Panc1 (cell line): ENCODE results near the gene CEP57. TPM values are rescaled to one million over a fixed set of nuclear protein-coding genes. Genes with fewer than 3 reads are reported as not detected.

Experiments used
- ATAC-seq: fragments of 200-7000 bp; cut with Tn5 transposase; 2 replicates; pipeline ENCODE4 v1.9.1; 2020; ENCODE audit warnings: mild to moderate bottlenecking, moderate library complexity
- BruUV-seq: library from RNA; stranded (reverse); fragments of 400-500 nt; replicated peaks from 2 replicates; lab custom pipeline; 2021; lab: Mats Ljungman, UMichigan
- CTCF ChIA-PET: fragments of 300-600 bp; sonication (Branson Sonifier 250); formaldehyde crosslinking; loops from one replicate; lab custom pipeline; 2022; ENCODE audit warnings: antibody characterized with exemption; lab: Charles Lee
- POLR2A ChIA-PET: fragments of 300-600 bp; sonication (Branson Sonifier 250); formaldehyde crosslinking; loops from one replicate; lab custom pipeline; 2022; ENCODE audit warnings: antibody characterized with exemption; lab: Charles Lee
- DNase-seq: peaks from one replicate; pipeline ENCODE4 v3.0.0-alpha.2; 2010; ENCODE audit warnings: low read depth, low spot score
- H3K27ac ChIP-seq: 2 replicates; pipeline ENCODE4 v1.5.1; 2011; ENCODE audit warnings: mild to moderate bottlenecking, low read length, inconsistent platforms
- H3K27me3 ChIP-seq: fragments of 200-500 bp; sonication (Bioruptor generic); 2 replicates; pipeline ENCODE4 v1.6.0; 2014; ENCODE audit warnings: low read length, inconsistent platforms; ENCODE audit not compliant: control insufficient read depth, insufficient read depth
- H3K36me3 ChIP-seq: fragments of 200-500 bp; sonication (Bioruptor generic); 2 replicates; pipeline ENCODE4 v1.5.1; 2014; ENCODE audit warnings: inconsistent platforms, mild to moderate bottlenecking, low read length, moderate library complexity; ENCODE audit not compliant: control insufficient read depth, insufficient read depth
- H3K4me1 ChIP-seq: 2 replicates; pipeline ENCODE4 v1.5.1; 2011; ENCODE audit warnings: inconsistent platforms, mild to moderate bottlenecking, low read length, moderate library complexity; ENCODE audit not compliant: control insufficient read depth, insufficient read depth
- H3K4me3 ChIP-seq, 2 experiments: 2 replicates each; pipeline ENCODE4 v1.5.1; 2011 to 2012; ENCODE audit warnings: low read depth in 2 of 2, low read length in 2 of 2, mild to moderate bottlenecking in 2 of 2, inconsistent platforms in 1 of 2, moderate library complexity in 1 of 2
- H3K9me3 ChIP-seq: fragments of 200-500 bp; sonication (Bioruptor generic); 2 replicates; pipeline ENCODE4 v1.5.1; 2014; ENCODE audit warnings: low read depth, mild to moderate bottlenecking, inconsistent platforms, low read length, moderate library complexity; ENCODE audit not compliant: control insufficient read depth, insufficient read depth
- CTCF ChIP-seq: fragments of 450-650 bp; IDR thresholded peaks from 2 replicates; pipeline ENCODE4 v1.5.1; 2017; ENCODE audit warnings: mild to moderate bottlenecking
- POLR2AphosphoS5 ChIP-seq: IDR thresholded peaks from 2 replicates; pipeline ENCODE4 v1.6.1; 2012; ENCODE audit warnings: mild to moderate bottlenecking, low read depth, low read length, moderate library complexity
- REST ChIP-seq, 2 experiments: IDR thresholded peaks; 2 replicates each; pipeline ENCODE4 v1.6.1; 2011 to 2012; ENCODE audit warnings: low read depth in 2 of 2, control low read depth in 1 of 2, low read length in 1 of 2, mild to moderate bottlenecking in 1 of 2, moderate library complexity in 1 of 2; ENCODE audit not compliant: insufficient read depth in 1 of 2
- SIN3A ChIP-seq: IDR thresholded peaks from 2 replicates; pipeline ENCODE4 v1.6.1; 2012; ENCODE audit warnings: low read depth, mild to moderate bottlenecking, low read length, moderate library complexity, borderline replicate concordance; ENCODE audit not compliant: insufficient read depth
- TCF7L2 ChIP-seq: IDR thresholded peaks from 2 replicates; pipeline ENCODE4 v1.6.1; 2011; ENCODE audit warnings: mild to moderate bottlenecking, low read depth, low read length, inconsistent platforms
- in situ Hi-C: cut with HindIII; loops from 2 replicates; pipeline ENCODE4 v1.10.0; 2016; ENCODE audit warnings: low sequenced_read_pairs, low pct_unique_long_range_greater_than_20kb
- intact Hi-C: fragments of 100-400 bp; cut with micrococcal nuclease; formaldehyde crosslinking; loops from one replicate; pipeline ENCODE4 v1.10.0; 2022; ENCODE audit not compliant: unreplicated experiment
- total RNA-seq: library from RNA; stranded (reverse); gene quantifications from one replicate; pipeline ENCODE4 v1.2.1, GENCODE V29; 2021; ENCODE audit not compliant: unreplicated experiment

The CEP57 gene
- total RNA-seq, 1 experiment from 2014 or later, result 50.3 TPM

- H3K27me3 ChIP-seq, result no peaks in the 10 kb centered on the region
- no peaks in the 10 kb centered on the region for H3K9me3 ChIP-seq
- CTCF ChIA-PET, result no interaction called here
- no TSS peak for BruUV-seq
- intact Hi-C loops (no loop called here), in situ Hi-C loops (no loop called here)
- POLR2A ChIA-PET, result no interaction called here
- H3K4me3 ChIP-seq, result no peak overlapping the region
- ATAC-seq, result no peak
- peaks cover 2% of the 10 kb centered on the region; the same call in 1 of the 2 replicates for H3K4me1 ChIP-seq
- H3K27ac ChIP-seq, result no peak overlapping the region
- H3K36me3 ChIP-seq, result peaks cover 5% of the 10 kb centered on the region; the same call in 1 of the 2 replicates
- no peak for DNase-seq
- TF ChIP-seq POLR2AphosphoS5, result no peak
- no peak for TF ChIP-seq TCF7L2
- TF ChIP-seq REST (IDR thresholded peaks at IDR 0.05; ENCODE audit: insufficient read depth in 1 of 2, low read depth in 2 of 2, low read length in 1 of 2), result no peak
- TF ChIP-seq SIN3A, result no peak
- no peak for TF ChIP-seq CTCF
Measured at GRCh38 chr11:95800438-95800837, 10.1 kb downstream of the CEP57 start.

- Histone ChIP-seq H3K27ac (no peak overlapping the region), H3K36me3 (peaks cover 5% of the 10 kb centered on the region; the same call in 1 of the 2 replicates), H3K4me1 (no peaks in the 10 kb centered on the region), H3K9me3 (no peaks in the 10 kb centered on the region), H3K4me3 (no peak overlapping the region), H3K27me3 (no peaks in the 10 kb centered on the region)
- TF ChIP-seq POLR2AphosphoS5 (no peak), REST (IDR thresholded peaks at IDR 0.05; ENCODE audit: insufficient read depth in 1 of 2, low read depth in 2 of 2, low read length in 1 of 2) (no peak), TCF7L2 (no peak), SIN3A (no peak), CTCF (no peak)
- ChIA-PET CTCF (no interaction called here), POLR2A (no interaction called here)
- ATAC-seq, result no peak
- in situ Hi-C loops, result no loop called here
- DNase-seq, result no peak
- intact Hi-C loops, result no loop called here
- BruUV-seq, result no TSS peak
Measured at GRCh38 chr11:95802806-95803205, 12.5 kb downstream of the CEP57 start.
